Keratinocyte (primary cell): ENCODE data around the gene CYTIP. TPM values are rescaled to one million over a fixed set of nuclear protein-coding genes. Genes with fewer than 3 reads are reported as not detected.

Experiments used
- DNase-seq: peaks from one replicate; pipeline ENCODE4 v3.0.0-alpha.2; 2011; ENCODE audit warnings: low read depth, missing footprints, low spot score
- FAIRE-seq: peaks from 2 replicates; lab custom pipeline; 2011; peaks lifted over from hg19 to GRCh38; lab: Jason Lieb, UNC
- H2AFZ ChIP-seq: 2 replicates; pipeline ENCODE4 v1.6.0; 2012; ENCODE audit warnings: low read length, control low read depth, inconsistent platforms; ENCODE audit not compliant: control insufficient read depth
- H3K27ac ChIP-seq: 2 replicates; pipeline ENCODE4 v1.5.1; 2011; ENCODE audit warnings: low read length; ENCODE audit not compliant: control insufficient read depth, insufficient read depth
- H3K27me3 ChIP-seq: 3 replicates; pipeline ENCODE4 v1.6.0; 2011; ENCODE audit warnings: low read length; ENCODE audit not compliant: control insufficient read depth, insufficient read depth; ENCODE audit errors: extremely low read depth
- H3K36me3 ChIP-seq, 2 experiments: 2 replicates in 1 of 2; 3 replicates in 1 of 2; pipeline ENCODE4 v1.5.1; 2011; ENCODE audit warnings: low read length in 2 of 2, mild to moderate bottlenecking in 1 of 2; ENCODE audit not compliant: control insufficient read depth in 2 of 2, insufficient read depth in 2 of 2; ENCODE audit errors: extremely low read depth in 1 of 2
- H3K4me1 ChIP-seq: 3 replicates; pipeline ENCODE4 v1.5.1; 2011; ENCODE audit warnings: low read length; ENCODE audit not compliant: control insufficient read depth, insufficient read depth; ENCODE audit errors: extremely low read depth
- H3K4me2 ChIP-seq: 3 replicates; pipeline ENCODE4 v1.6.0; 2011; ENCODE audit warnings: low read depth, low read length; ENCODE audit not compliant: control insufficient read depth, insufficient read depth; ENCODE audit errors: extremely low read depth
- H3K4me3 ChIP-seq, 3 experiments: fragments of 200-600 bp in 1 of 3; sonication (generic) in 1 of 3; 2 replicates in 2 of 3; 3 replicates in 1 of 3; pipeline ENCODE4 v1.5.1; 2011 to 2016; ENCODE audit warnings: low read length in 3 of 3, mild to moderate bottlenecking in 3 of 3, control low read depth in 2 of 3, inconsistent platforms in 1 of 3, low read depth in 1 of 3, mixed read lengths in 1 of 3, mixed run types in 1 of 3, moderate library complexity in 1 of 3; ENCODE audit not compliant: control insufficient read depth in 2 of 3, insufficient read depth in 2 of 3; ENCODE audit errors: extremely low read depth in 1 of 3
- H3K79me2 ChIP-seq: 2 replicates; pipeline ENCODE4 v1.6.0; 2012; ENCODE audit warnings: low read length; ENCODE audit not compliant: control insufficient read depth, insufficient read depth
- H3K9ac ChIP-seq: 3 replicates; pipeline ENCODE4 v1.6.0; 2011; ENCODE audit warnings: low read length; ENCODE audit not compliant: control insufficient read depth, insufficient read depth; ENCODE audit errors: extremely low read depth
- H3K9me1 ChIP-seq: 3 replicates; pipeline ENCODE4 v1.6.0; 2011; ENCODE audit warnings: low read length; ENCODE audit not compliant: control insufficient read depth, insufficient read depth; ENCODE audit errors: extremely low read depth
- H3K9me3 ChIP-seq: 2 replicates; pipeline ENCODE4 v1.5.1; 2012; ENCODE audit warnings: low read depth, low read length; ENCODE audit not compliant: control insufficient read depth
- H4K20me1 ChIP-seq: 3 replicates; pipeline ENCODE4 v1.6.0; 2011; ENCODE audit warnings: low read length; ENCODE audit not compliant: control insufficient read depth, insufficient read depth; ENCODE audit errors: extremely low read depth
- EZH2 ChIP-seq: IDR thresholded peaks from one replicate; pipeline ENCODE4 v1.6.1; 2012; ENCODE audit warnings: inconsistent platforms, mild to moderate bottlenecking, low read length, moderate library complexity
- dilution Hi-C: fragments of 300-500 bp; cut with MboI; formaldehyde crosslinking; loops from one replicate; pipeline ENCODE4 v1.7.0; 2020; ENCODE audit warnings: low sequenced_read_pairs; ENCODE audit not compliant: extremely low pct_ligation_motif_present
- polyA plus RNA-seq, 5 experiments: library from polyadenylated mRNA; depleted of rRNA in 3 of 5; stranded (reverse) in 3 of 5; stranded (forward) in 1 of 5; unstranded in 1 of 5; fragments of >200 nt; gene quantifications; 1 replicate in 1 of 5; 2 replicates in 3 of 5; 3 replicates in 1 of 5; pipeline versions ENCODE4 v1.2.1 to v1.2.3, GENCODE V29; 2011 to 2012; ENCODE audit warnings: missing spikeins in 2 of 5, low read depth in 1 of 5, low replicate concordance in 1 of 5
- TF ChIP-seq, protein P1 (sequence below), 3 experiments: IDR thresholded peaks in 1 of 3; conservative IDR thresholded peaks in 1 of 3; optimal IDR thresholded peaks in 1 of 3; 2 replicates in 2 of 3; 3 replicates in 1 of 3; pipeline versions ENCODE3 to v1.5.1; 2011; ENCODE audit warnings: low read length in 3 of 3, mild to moderate bottlenecking in 3 of 3, moderate library complexity in 2 of 3, control low read depth in 1 of 3, inconsistent platforms in 1 of 3; ENCODE audit not compliant: insufficient read depth in 2 of 3; ENCODE audit errors: extremely low read depth in 1 of 3

Gene CYTIP
- polyA plus RNA-seq, 1 donor (not counting 4 experiments of a cell fraction or from before 2014, with no cell fraction given): 0.21 TPM

DNA sequence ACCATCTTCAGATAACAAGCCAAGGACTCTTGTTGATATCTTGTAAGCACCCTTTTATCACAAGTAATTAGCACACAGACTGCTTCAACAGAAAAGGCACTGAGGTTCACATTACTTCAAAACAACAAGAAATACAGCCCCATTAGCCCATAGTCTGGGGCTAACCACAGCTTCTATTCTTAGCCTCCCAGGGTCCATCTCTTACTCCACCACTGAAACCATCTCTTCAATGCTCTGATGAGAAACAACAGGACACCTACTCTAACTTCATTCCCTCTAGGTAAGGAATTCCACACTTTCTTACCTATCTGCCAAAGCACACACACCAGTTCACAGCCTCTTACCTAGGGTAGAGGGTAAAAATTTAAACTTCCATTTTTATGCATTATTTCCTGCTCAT is 26.4 kb upstream of the CYTIP start:
- H3K79me2 ChIP-seq: no peaks in the 10 kb centered on the region
- no peak overlapping the region for H2AFZ ChIP-seq
- FAIRE-seq (no peak), DNase-seq (no peak)
- H3K4me2 ChIP-seq: no peak overlapping the region
- H3K4me1 ChIP-seq: no peaks in the 10 kb centered on the region
- H3K9me1 ChIP-seq: no peaks in the 10 kb centered on the region
- H4K20me1 ChIP-seq: no peaks in the 10 kb centered on the region
- no peaks in the 10 kb centered on the region for H3K27me3 ChIP-seq
- H3K27ac ChIP-seq: no peak overlapping the region
- H3K9ac ChIP-seq: no peak overlapping the region
- H3K4me3 ChIP-seq: no peak overlapping the region
- dilution Hi-C loops: no loop called here
- no peak for TF ChIP-seq EZH2
- TF ChIP-seq, protein P1, sequence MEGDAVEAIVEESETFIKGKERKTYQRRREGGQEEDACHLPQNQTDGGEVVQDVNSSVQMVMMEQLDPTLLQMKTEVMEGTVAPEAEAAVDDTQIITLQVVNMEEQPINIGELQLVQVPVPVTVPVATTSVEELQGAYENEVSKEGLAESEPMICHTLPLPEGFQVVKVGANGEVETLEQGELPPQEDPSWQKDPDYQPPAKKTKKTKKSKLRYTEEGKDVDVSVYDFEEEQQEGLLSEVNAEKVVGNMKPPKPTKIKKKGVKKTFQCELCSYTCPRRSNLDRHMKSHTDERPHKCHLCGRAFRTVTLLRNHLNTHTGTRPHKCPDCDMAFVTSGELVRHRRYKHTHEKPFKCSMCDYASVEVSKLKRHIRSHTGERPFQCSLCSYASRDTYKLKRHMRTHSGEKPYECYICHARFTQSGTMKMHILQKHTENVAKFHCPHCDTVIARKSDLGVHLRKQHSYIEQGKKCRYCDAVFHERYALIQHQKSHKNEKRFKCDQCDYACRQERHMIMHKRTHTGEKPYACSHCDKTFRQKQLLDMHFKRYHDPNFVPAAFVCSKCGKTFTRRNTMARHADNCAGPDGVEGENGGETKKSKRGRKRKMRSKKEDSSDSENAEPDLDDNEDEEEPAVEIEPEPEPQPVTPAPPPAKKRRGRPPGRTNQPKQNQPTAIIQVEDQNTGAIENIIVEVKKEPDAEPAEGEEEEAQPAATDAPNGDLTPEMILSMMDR (optimal IDR thresholded peaks at IDR 0.05 in 1 of 3, IDR thresholded peaks at IDR 0.05 in 1 of 3, conservative IDR thresholded peaks at IDR 0.05 in 1 of 3; ENCODE audit: extremely low read depth in 1 of 3, insufficient read depth in 2 of 3, low read length in 3 of 3): no peak
- no peaks in the 10 kb centered on the region for H3K36me3 ChIP-seq
- H3K9me3 ChIP-seq: no peaks in the 10 kb centered on the region

- no peaks in the 10 kb centered on the region for H3K4me1 ChIP-seq
- no peak overlapping the region for H3K4me3 ChIP-seq
- H2AFZ ChIP-seq: no peak overlapping the region
- H3K4me2 ChIP-seq: no peak overlapping the region
- dilution Hi-C loops: no loop called here
- no peak for TF ChIP-seq EZH2
- TF ChIP-seq, protein P1 (optimal IDR thresholded peaks at IDR 0.05 in 1 of 3, IDR thresholded peaks at IDR 0.05 in 1 of 3, conservative IDR thresholded peaks at IDR 0.05 in 1 of 3; ENCODE audit: extremely low read depth in 1 of 3, insufficient read depth in 2 of 3, low read length in 3 of 3): no peak
- no peaks in the 10 kb centered on the region for H3K36me3 ChIP-seq
- no peak overlapping the region for H3K9ac ChIP-seq
- no peaks in the 10 kb centered on the region for H3K79me2 ChIP-seq
- H3K9me1 ChIP-seq: no peaks in the 10 kb centered on the region
- H4K20me1 ChIP-seq: no peaks in the 10 kb centered on the region
- H3K27ac ChIP-seq: no peak overlapping the region
- H3K27me3 ChIP-seq: no peaks in the 10 kb centered on the region
- DNase-seq (no peak), FAIRE-seq (no peak)
- H3K9me3 ChIP-seq: no peaks in the 10 kb centered on the region
Measured at GRCh38 chr2:157469726-157470125, 25.8 kb upstream of the CYTIP start.
